WERI-Rb-1 (cell line): ENCODE data around the gene IFRD1.

ENCODE experiments used
- DNase-seq: peaks from one replicate; pipeline ENCODE4 v3.0.0-alpha.2; 2020
- H3K27ac ChIP-seq: fragments of 250-450 bp; sonication (Bioruptor Pico); 2 replicates; pipeline ENCODE4 v1.5.1; 2020; ENCODE audit warnings: mild to moderate bottlenecking, moderate library complexity
- H3K27me3 ChIP-seq: fragments of 250-450 bp; sonication (Bioruptor Pico); 2 replicates; pipeline ENCODE4 v1.5.1; 2021; ENCODE audit warnings: mild to moderate bottlenecking, low read depth, moderate library complexity; ENCODE audit not compliant: insufficient read depth, severe bottlenecking
- H3K36me3 ChIP-seq: fragments of 250-450 bp; sonication (Bioruptor Pico); 2 replicates; pipeline ENCODE4 v1.5.1; 2020; ENCODE audit warnings: mild to moderate bottlenecking, moderate library complexity
- H3K4me3 ChIP-seq: 2 replicates; pipeline ENCODE4 v1.5.1; 2011; ENCODE audit warnings: low read depth, mild to moderate bottlenecking, control low read depth, low read length
- H3K9me3 ChIP-seq: fragments of 250-450 bp; sonication (Bioruptor Pico); 2 replicates; pipeline ENCODE4 v1.5.1; 2021; ENCODE audit warnings: mild to moderate bottlenecking, moderate library complexity; ENCODE audit not compliant: severe bottlenecking
- TF ChIP-seq, protein P1 (sequence below): IDR thresholded peaks from 2 replicates; pipeline ENCODE4 v1.5.1; 2011; ENCODE audit warnings: low read depth, mild to moderate bottlenecking, control low read depth, inconsistent platforms, low read length

IFRD1 gene

DNA sequence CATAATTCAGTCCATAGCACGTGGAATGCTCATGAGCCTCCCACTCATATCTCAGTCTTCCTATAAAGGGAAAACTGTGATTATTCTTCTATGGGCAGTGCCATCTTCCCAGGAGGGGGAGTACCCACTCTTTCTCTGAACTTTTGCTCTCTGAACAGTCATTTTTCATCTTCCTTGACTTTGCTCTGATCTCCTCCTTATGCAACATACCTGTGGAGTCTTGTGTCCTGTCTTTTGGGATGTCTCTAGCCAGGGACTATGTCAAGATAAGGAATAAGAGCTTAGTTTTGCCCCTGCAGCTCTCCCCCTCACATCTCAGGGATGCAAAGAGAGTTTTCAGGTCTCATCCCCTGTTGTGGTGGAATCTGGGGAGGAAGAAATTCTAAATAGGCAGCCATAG lies 58.1 kb downstream of the IFRD1 start:
- Histone ChIP-seq H3K4me3 (no peak overlapping the region), H3K36me3 (no peaks in the 10 kb centered on the region), H3K27me3 (no peaks in the 10 kb centered on the region), H3K9me3 (no peaks in the 10 kb centered on the region), H3K27ac (no peak overlapping the region)
- TF ChIP-seq, protein P1, sequence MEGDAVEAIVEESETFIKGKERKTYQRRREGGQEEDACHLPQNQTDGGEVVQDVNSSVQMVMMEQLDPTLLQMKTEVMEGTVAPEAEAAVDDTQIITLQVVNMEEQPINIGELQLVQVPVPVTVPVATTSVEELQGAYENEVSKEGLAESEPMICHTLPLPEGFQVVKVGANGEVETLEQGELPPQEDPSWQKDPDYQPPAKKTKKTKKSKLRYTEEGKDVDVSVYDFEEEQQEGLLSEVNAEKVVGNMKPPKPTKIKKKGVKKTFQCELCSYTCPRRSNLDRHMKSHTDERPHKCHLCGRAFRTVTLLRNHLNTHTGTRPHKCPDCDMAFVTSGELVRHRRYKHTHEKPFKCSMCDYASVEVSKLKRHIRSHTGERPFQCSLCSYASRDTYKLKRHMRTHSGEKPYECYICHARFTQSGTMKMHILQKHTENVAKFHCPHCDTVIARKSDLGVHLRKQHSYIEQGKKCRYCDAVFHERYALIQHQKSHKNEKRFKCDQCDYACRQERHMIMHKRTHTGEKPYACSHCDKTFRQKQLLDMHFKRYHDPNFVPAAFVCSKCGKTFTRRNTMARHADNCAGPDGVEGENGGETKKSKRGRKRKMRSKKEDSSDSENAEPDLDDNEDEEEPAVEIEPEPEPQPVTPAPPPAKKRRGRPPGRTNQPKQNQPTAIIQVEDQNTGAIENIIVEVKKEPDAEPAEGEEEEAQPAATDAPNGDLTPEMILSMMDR = no peak
- DNase-seq = no peak

GRCh38 chr7:112509402-112509801 lies 59.1 kb downstream of the IFRD1 start:
- Histone ChIP-seq H3K36me3 (no peaks in the 10 kb centered on the region), H3K9me3 (no peaks in the 10 kb centered on the region), H3K27me3 (no peaks in the 10 kb centered on the region), H3K4me3 (no peak overlapping the region), H3K27ac (no peak overlapping the region)
- TF ChIP-seq, protein P1 = no peak
- no peak for DNase-seq

GRCh38 chr7:112510001-112510742 lies 59.9 kb downstream of the IFRD1 start:
- H3K36me3 ChIP-seq = no peaks in the 10 kb centered on the region
- no peak for DNase-seq
- H3K27me3 ChIP-seq = no peaks in the 10 kb centered on the region
- H3K9me3 ChIP-seq = no peaks in the 10 kb centered on the region
- no peak overlapping the region for H3K4me3 ChIP-seq
- TF ChIP-seq, protein P1 = no peak
- H3K27ac ChIP-seq = no peak overlapping the region

GRCh38 chr7:112510743-112511110 lies 60.5 kb downstream of the IFRD1 start:
- DNase-seq = no peak
- H3K27me3 ChIP-seq = no peaks in the 10 kb centered on the region
- no peak overlapping the region for H3K27ac ChIP-seq
- H3K9me3 ChIP-seq = no peaks in the 10 kb centered on the region
- TF ChIP-seq, protein P1 = no peak
- H3K36me3 ChIP-seq = no peaks in the 10 kb centered on the region
- no peak overlapping the region for H3K4me3 ChIP-seq

- TF ChIP-seq, protein P1 = no peak
- Histone ChIP-seq H3K9me3 (no peaks in the 10 kb centered on the region), H3K27ac (no peak overlapping the region), H3K36me3 (no peaks in the 10 kb centered on the region), H3K4me3 (no peak overlapping the region), H3K27me3 (no peaks in the 10 kb centered on the region)
- DNase-seq = no peak
Measured at GRCh38 chr7:112511451-112512202, 61.4 kb downstream of the IFRD1 start.
